ENCODE results near the gene NDUFB5. TPM values are rescaled to one million over a fixed set of nuclear protein-coding genes. Genes with fewer than 3 reads are reported as not detected.

The NDUFB5 gene
- total RNA-seq, 1 experiment from 2014 or later = 78.9 TPM

- Histone ChIP-seq H3K9ac (ENCODE audit: extremely low read depth, insufficient read length, low read length) (no peak overlapping the region), H3K9me3 (ENCODE audit: control insufficient read depth, low read depth, low read length) (no peaks in the 10 kb centered on the region), H3K4ac (ENCODE audit: low read depth, low read length) (no peak overlapping the region), H4K8ac (replicated peaks; ENCODE audit: insufficient read length, low read depth, low read length) (no peak overlapping the region), H2BK12ac (ENCODE audit: insufficient read length, low read depth, low read length) (no peak overlapping the region), H3K14ac (ENCODE audit: insufficient read depth, low read length) (no peak overlapping the region), H3K4me1 (ENCODE audit: insufficient read depth, low read length) (no peaks in the 10 kb centered on the region), H3K4me2 (ENCODE audit: insufficient read depth, insufficient read length, low read length) (no peak overlapping the region), H3K56ac (ENCODE audit: insufficient read length, low read depth, low read length) (no peak overlapping the region), H2AK5ac (ENCODE audit: insufficient read length, low read length) (no peak overlapping the region), H3K27me3 (ENCODE audit: insufficient read depth, low read length) (no peaks in the 10 kb centered on the region), H2BK15ac (ENCODE audit: low read depth, low read length) (no peak overlapping the region), H3K23ac (ENCODE audit: insufficient read length, low read depth, low read length) (no peak overlapping the region), H2BK120ac (ENCODE audit: low read depth, low read length, poor library complexity, severe bottlenecking) (no peak overlapping the region), H3K79me1 (ENCODE audit: insufficient read depth, low read depth, low read length, poor library complexity, severe bottlenecking) (no peaks in the 10 kb centered on the region), H4K20me1 (ENCODE audit: control insufficient read depth, insufficient read depth, insufficient read length) (no peaks in the 10 kb centered on the region), H2AFZ (ENCODE audit: low read length) (no peak overlapping the region), H3K79me2 (ENCODE audit: insufficient read depth, low read length) (no peaks in the 10 kb centered on the region), H4K5ac (ENCODE audit: insufficient read length, low read depth, low read length) (no peak overlapping the region), H3K23me2 (ENCODE audit: insufficient read length, low read depth, low read length, poor library complexity, severe bottlenecking) (no peaks in the 10 kb centered on the region), H2BK5ac (ENCODE audit: insufficient read length, low read length) (no peak overlapping the region), H3T11ph (ENCODE audit: low read length) (no peak overlapping the region), H3K27ac (ENCODE audit: insufficient read length, low read depth, low read length) (no peak overlapping the region), H3K18ac (ENCODE audit: insufficient read length, low read depth, low read length) (no peak overlapping the region), H4K91ac (ENCODE audit: insufficient read length, low read depth, low read length) (no peak overlapping the region), H2BK20ac (ENCODE audit: low read depth, low read length, poor library complexity, severe bottlenecking) (no peak overlapping the region)
- no peak for DNase-seq
- Mint-ChIP-seq H3K36me3 (ENCODE audit: insufficient read depth in 1 of 3, low read depth in 3 of 3) (peaks cover 9 to 15% (median 14%) of the 10 kb centered on the region in 3 experiments), H3K27ac (no peak overlapping the region), H3K4me1 (peaks cover 0 to 4% of the 10 kb centered on the region in 2 experiments; a peak in 1 of 4 replicates), H3K9me3 (no peaks in the 10 kb centered on the region; a peak in 1 of 5 replicates), H3K27me3 (ENCODE audit: low read depth) (no peaks in the 10 kb centered on the region), H3K4me3 (no peak overlapping the region)
- TF ChIP-seq, protein P1, sequence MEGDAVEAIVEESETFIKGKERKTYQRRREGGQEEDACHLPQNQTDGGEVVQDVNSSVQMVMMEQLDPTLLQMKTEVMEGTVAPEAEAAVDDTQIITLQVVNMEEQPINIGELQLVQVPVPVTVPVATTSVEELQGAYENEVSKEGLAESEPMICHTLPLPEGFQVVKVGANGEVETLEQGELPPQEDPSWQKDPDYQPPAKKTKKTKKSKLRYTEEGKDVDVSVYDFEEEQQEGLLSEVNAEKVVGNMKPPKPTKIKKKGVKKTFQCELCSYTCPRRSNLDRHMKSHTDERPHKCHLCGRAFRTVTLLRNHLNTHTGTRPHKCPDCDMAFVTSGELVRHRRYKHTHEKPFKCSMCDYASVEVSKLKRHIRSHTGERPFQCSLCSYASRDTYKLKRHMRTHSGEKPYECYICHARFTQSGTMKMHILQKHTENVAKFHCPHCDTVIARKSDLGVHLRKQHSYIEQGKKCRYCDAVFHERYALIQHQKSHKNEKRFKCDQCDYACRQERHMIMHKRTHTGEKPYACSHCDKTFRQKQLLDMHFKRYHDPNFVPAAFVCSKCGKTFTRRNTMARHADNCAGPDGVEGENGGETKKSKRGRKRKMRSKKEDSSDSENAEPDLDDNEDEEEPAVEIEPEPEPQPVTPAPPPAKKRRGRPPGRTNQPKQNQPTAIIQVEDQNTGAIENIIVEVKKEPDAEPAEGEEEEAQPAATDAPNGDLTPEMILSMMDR (conservative IDR thresholded peaks at IDR 0.05) = no peak
- WGBS (ENCODE audit: extremely low coverage, insufficient read length, low lambda C conversion rate) = no CpG with 5 or more reads among the region's 2 CpGs
These were observed 9.2 kb downstream of the NDUFB5 start for GRCh38 chr3:179613807-179614206.

Data from H9 (cell line).